Liver (tissue), 3 donors: Measurements from ENCODE around the gene TRIAP1.

Experiments
- ATF3 ChIP-seq: IDR thresholded peaks from 2 replicates; pipeline ENCODE4 v1.6.1; 2016; ENCODE audit warnings: antibody characterized with exemption
- EGR1 ChIP-seq, 2 donors: IDR thresholded peaks; 2 replicates each; pipeline ENCODE4 v1.6.1; 2016 to 2018; ENCODE audit warnings: antibody characterized with exemption in 2 of 2, low read depth in 2 of 2
- GABPA ChIP-seq, 2 donors: IDR thresholded peaks in 1 of 2; conservative IDR thresholded peaks in 1 of 2; 2 replicates each; pipeline ENCODE4 v1.6.1; 2016; ENCODE audit warnings: antibody characterized with exemption in 2 of 2, mild to moderate bottlenecking in 1 of 2, moderate library complexity in 1 of 2
- JUND ChIP-seq, 2 donors: IDR thresholded peaks; 2 replicates each; pipeline ENCODE4 v1.6.1; 2016; ENCODE audit warnings: antibody characterized with exemption in 2 of 2
- RAD21 ChIP-seq, 2 donors: IDR thresholded peaks; 2 replicates each; pipeline ENCODE4 v1.6.1; 2016; ENCODE audit warnings: antibody characterized with exemption in 2 of 2, mild to moderate bottlenecking in 2 of 2
- SP1 ChIP-seq: IDR thresholded peaks from 2 replicates; pipeline ENCODE4 v1.6.1; 2018; ENCODE audit warnings: antibody characterized with exemption, mild to moderate bottlenecking
- TAF1 ChIP-seq: conservative IDR thresholded peaks from 2 replicates; pipeline ENCODE4 v1.6.1; 2016; ENCODE audit warnings: antibody characterized with exemption, mild to moderate bottlenecking
- YY1 ChIP-seq: IDR thresholded peaks from 2 replicates; pipeline ENCODE4 v1.6.1; 2016; ENCODE audit warnings: antibody characterized with exemption, mild to moderate bottlenecking
- TF ChIP-seq, protein P1 (sequence below): fragments of 150-350 bp; IDR thresholded peaks from 2 replicates; pipeline ENCODE4 v1.5.1; 2017; ENCODE audit warnings: improper control_type of control experiment, low read depth, low read length; ENCODE audit not compliant: missing input control
- TF ChIP-seq, protein P2 (sequence below): IDR thresholded peaks from 2 replicates; pipeline ENCODE4 v1.6.1; 2016; ENCODE audit warnings: antibody characterized with exemption, mild to moderate bottlenecking
- donor health status: healthy.
- donor health status: healthy.

DNA sequence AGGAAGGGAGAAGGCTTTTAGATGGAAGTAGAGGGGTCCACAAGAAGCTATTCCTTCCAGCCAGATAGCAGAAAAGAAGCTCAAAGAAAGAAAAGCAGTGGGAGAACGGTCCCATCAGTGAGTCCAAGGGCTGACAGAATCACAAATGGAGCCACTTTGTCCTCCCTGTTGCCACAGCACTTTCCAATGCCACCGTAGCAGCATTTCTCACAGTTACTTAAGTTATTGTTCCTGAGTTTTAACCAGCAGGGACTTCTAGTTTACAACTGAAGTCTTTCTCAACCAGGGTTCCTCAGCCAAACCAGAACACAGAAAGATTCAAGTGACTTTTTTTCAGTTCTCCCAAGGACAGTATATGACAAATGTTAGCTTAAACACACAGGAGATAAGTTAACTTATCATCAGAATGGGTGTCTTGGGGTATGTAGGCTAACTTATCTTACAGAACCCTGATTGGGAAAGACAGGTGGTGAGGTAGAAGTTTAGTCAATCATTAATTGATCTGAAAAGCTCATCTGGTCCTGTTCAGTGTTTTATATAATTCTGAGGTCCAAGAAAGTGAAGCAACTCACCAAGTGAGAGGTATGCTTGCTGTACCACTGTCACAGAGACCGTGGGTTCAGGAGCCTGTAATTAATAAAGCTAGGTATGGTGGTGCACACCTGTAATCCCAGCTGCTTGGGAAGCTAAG, 7.0 kb upstream of the TRIAP1 start:
- TF ChIP-seq, protein P1, sequence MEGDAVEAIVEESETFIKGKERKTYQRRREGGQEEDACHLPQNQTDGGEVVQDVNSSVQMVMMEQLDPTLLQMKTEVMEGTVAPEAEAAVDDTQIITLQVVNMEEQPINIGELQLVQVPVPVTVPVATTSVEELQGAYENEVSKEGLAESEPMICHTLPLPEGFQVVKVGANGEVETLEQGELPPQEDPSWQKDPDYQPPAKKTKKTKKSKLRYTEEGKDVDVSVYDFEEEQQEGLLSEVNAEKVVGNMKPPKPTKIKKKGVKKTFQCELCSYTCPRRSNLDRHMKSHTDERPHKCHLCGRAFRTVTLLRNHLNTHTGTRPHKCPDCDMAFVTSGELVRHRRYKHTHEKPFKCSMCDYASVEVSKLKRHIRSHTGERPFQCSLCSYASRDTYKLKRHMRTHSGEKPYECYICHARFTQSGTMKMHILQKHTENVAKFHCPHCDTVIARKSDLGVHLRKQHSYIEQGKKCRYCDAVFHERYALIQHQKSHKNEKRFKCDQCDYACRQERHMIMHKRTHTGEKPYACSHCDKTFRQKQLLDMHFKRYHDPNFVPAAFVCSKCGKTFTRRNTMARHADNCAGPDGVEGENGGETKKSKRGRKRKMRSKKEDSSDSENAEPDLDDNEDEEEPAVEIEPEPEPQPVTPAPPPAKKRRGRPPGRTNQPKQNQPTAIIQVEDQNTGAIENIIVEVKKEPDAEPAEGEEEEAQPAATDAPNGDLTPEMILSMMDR: no peak
- TF ChIP-seq YY1 (no peak), ATF3 (no peak), JUND (IDR thresholded peaks at IDR 0.05) (no peak), SP1 (no peak), GABPA (IDR thresholded peaks at IDR 0.05 in 1 of 2, conservative IDR thresholded peaks at IDR 0.05 in 1 of 2) (no peak), TAF1 (no peak), EGR1 (IDR thresholded peaks at IDR 0.05; ENCODE audit: low read depth in 2 of 2) (no peak), RAD21 (IDR thresholded peaks at IDR 0.05) (no peak)
- TF ChIP-seq, protein P2, sequence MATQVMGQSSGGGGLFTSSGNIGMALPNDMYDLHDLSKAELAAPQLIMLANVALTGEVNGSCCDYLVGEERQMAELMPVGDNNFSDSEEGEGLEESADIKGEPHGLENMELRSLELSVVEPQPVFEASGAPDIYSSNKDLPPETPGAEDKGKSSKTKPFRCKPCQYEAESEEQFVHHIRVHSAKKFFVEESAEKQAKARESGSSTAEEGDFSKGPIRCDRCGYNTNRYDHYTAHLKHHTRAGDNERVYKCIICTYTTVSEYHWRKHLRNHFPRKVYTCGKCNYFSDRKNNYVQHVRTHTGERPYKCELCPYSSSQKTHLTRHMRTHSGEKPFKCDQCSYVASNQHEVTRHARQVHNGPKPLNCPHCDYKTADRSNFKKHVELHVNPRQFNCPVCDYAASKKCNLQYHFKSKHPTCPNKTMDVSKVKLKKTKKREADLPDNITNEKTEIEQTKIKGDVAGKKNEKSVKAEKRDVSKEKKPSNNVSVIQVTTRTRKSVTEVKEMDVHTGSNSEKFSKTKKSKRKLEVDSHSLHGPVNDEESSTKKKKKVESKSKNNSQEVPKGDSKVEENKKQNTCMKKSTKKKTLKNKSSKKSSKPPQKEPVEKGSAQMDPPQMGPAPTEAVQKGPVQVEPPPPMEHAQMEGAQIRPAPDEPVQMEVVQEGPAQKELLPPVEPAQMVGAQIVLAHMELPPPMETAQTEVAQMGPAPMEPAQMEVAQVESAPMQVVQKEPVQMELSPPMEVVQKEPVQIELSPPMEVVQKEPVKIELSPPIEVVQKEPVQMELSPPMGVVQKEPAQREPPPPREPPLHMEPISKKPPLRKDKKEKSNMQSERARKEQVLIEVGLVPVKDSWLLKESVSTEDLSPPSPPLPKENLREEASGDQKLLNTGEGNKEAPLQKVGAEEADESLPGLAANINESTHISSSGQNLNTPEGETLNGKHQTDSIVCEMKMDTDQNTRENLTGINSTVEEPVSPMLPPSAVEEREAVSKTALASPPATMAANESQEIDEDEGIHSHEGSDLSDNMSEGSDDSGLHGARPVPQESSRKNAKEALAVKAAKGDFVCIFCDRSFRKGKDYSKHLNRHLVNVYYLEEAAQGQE: no peak
